ENCODE measurements around the gene PDZK1. TPM values are rescaled to one million over a fixed set of nuclear protein-coding genes. Genes with fewer than 3 reads are reported as not detected.

Gene PDZK1
- total and polyA plus RNA-seq, 2 of the 8 experiments (the other 6 are each of a cell fraction or from before 2014, with no cell fraction given), result 0.17 TPM; not detected in 1

DNA sequence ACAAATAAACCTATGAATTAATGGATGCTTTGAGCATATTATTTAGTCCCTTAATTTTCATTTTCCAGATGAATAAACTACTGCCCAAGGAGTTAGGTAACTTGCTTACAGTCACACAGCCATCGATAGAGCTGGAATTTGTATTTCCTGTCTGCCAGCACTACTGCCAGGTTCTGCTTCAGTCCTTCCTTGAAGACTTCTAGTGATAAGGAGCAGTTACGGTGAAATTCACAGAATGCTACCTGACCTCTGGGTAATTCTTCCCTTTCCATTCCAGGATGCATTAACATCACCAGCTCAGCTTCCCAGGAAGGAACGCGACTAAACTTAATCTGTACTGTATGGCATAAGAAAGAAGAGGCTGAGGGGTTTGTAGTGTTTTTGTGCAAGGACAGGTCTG is 23.3 kb upstream of the PDZK1 start:
- no peak overlapping the region for H2AK5ac ChIP-seq (ENCODE audit: low read depth, low read length)
- H3K4me3 ChIP-seq (ENCODE audit: extremely low read depth in 1 of 4, insufficient read depth in 2 of 4, low read depth in 3 of 4, low read length in 4 of 4), result no peak overlapping the region
- H3K4ac ChIP-seq (replicated peaks; ENCODE audit: insufficient read length, low read depth, low read length), result no peak overlapping the region
- no peaks in the 10 kb centered on the region for H4K20me1 ChIP-seq (replicated peaks in 1 of 2; ENCODE audit: control insufficient read depth in 1 of 2, insufficient read depth in 2 of 2, low read length in 2 of 2)
- FAIRE-seq (no peak), DNase-seq (ENCODE audit: low read depth in 1 of 2, low spot score in 2 of 2) (no peak)
- no peak overlapping the region for H3K56ac ChIP-seq (replicated peaks; ENCODE audit: insufficient read length, low read depth, low read length)
- no peak overlapping the region for H3K9ac ChIP-seq (replicated peaks in 1 of 4; ENCODE audit: extremely low read depth in 1 of 4, low read depth in 3 of 4, low read length in 3 of 4)
- CTCF ChIA-PET (ENCODE audit: partially characterized antibody), result interaction anchor here (0.8 kb wide), 1 partner anchor 9 kb away, joined by 3 read pairs; no protein-coding TSS in a partner anchor
- no peak overlapping the region for H2AFZ ChIP-seq (ENCODE audit: low read length)
- no peak overlapping the region for H2BK15ac ChIP-seq (ENCODE audit: low read length)
- WGBS, 2 experiments (ENCODE audit: extremely low coverage in 1 of 2, insufficient coverage in 1 of 2, insufficient read length in 1 of 2, insufficient replicate concordance in 2 of 2, low coverage in 1 of 2, low lambda C conversion rate in 2 of 2, missing lambda C conversion rate in 1 of 2), result 99% methylated on average over 4 of the region's 4 CpGs; no CpG with 5 or more reads in 1 of the 2 experiments
- H3K27me3 ChIP-seq (replicated peaks in 1 of 4; ENCODE audit: control insufficient read depth in 3 of 4, extremely low read depth in 1 of 4, insufficient read depth in 3 of 4, low read length in 3 of 4), result no peaks in the 10 kb centered on the region
- H3K79me2 ChIP-seq (ENCODE audit: control insufficient read depth in 1 of 2, insufficient read depth in 2 of 2, low read length in 2 of 2), result no peaks in the 10 kb centered on the region
- no peak overlapping the region for H4K91ac ChIP-seq (replicated peaks; ENCODE audit: insufficient read length, low read length)
- no peaks in the 10 kb centered on the region for H3K36me3 ChIP-seq (ENCODE audit: control insufficient read depth in 2 of 4, insufficient read depth in 4 of 4, low read length in 3 of 4)
- H3K23me2 ChIP-seq (ENCODE audit: low read depth, low read length), result no peaks in the 10 kb centered on the region
- H3K14ac ChIP-seq (ENCODE audit: insufficient read length), result no peak overlapping the region
- POLR2A ChIA-PET (ENCODE audit: partially characterized antibody), result interaction anchor here (1.7 kb wide), 1 partner anchor 322 kb away, joined by 3 read pairs; no protein-coding TSS in a partner anchor
- no peak overlapping the region for H3K23ac ChIP-seq (ENCODE audit: insufficient read length)
- H4K8ac ChIP-seq (ENCODE audit: extremely low read depth, insufficient read depth, low read length), result no peak overlapping the region
- no peak overlapping the region for H2BK20ac ChIP-seq (ENCODE audit: low read length)
- H2BK12ac ChIP-seq (ENCODE audit: low read depth, low read length), result no peak overlapping the region
- no peak overlapping the region for H2BK120ac ChIP-seq (replicated peaks; ENCODE audit: low read depth, low read length)
- no peak overlapping the region for H3K4me2 ChIP-seq (ENCODE audit: insufficient read depth in 1 of 2, low read depth in 2 of 2, low read length in 2 of 2)
- TF ChIP-seq CTBP2 (IDR thresholded peaks at IDR 0.05; ENCODE audit: borderline replicate concordance, insufficient read depth, insufficient read length, low read length), result no peak
- no peak for TF ChIP-seq HDAC2 (IDR thresholded peaks at IDR 0.05; ENCODE audit: borderline replicate concordance in 1 of 2, low read depth in 2 of 2, low read length in 2 of 2)
- TF ChIP-seq POLR2A (IDR thresholded peaks at IDR 0.05; ENCODE audit: control extremely low read depth in 1 of 2, low read depth in 2 of 2, low read length in 2 of 2), result no peak
- no peak for TF ChIP-seq USF2 (IDR thresholded peaks at IDR 0.05; ENCODE audit: low read length)
- no peak for TF ChIP-seq SIRT6 (IDR thresholded peaks at IDR 0.05; ENCODE audit: low read length)
- no peak for TF ChIP-seq JUN (IDR thresholded peaks at IDR 0.05; ENCODE audit: low read depth, low read length)
- no peak for TF ChIP-seq EP300 (IDR thresholded peaks at IDR 0.05; ENCODE audit: borderline replicate concordance in 1 of 2, low read depth in 2 of 2, low read length in 2 of 2)
- TF ChIP-seq NRF1 (IDR thresholded peaks at IDR 0.05; ENCODE audit: low read depth, low read length), result no peak
- TF ChIP-seq RFX5 (IDR thresholded peaks at IDR 0.05; ENCODE audit: borderline replicate concordance, low read depth, low read length), result no peak
- TF ChIP-seq HDAC6 (IDR thresholded peaks at IDR 0.05; ENCODE audit: low read depth, low read length), result no peak
- no peak for TF ChIP-seq SUZ12 (IDR thresholded peaks at IDR 0.05; ENCODE audit: low read length)
- no peak overlapping the region for H3K27ac ChIP-seq (ENCODE audit: low read depth, low read length)
- peaks cover 0 to 6% (median 0%) of the 10 kb centered on the region in 4 experiments; a peak in 3 of 7 replicates for H3K4me1 ChIP-seq (replicated peaks in 1 of 4; ENCODE audit: control insufficient read depth in 3 of 4, insufficient read depth in 4 of 4, low read length in 3 of 4)
- no peak overlapping the region for H2BK5ac ChIP-seq (ENCODE audit: low read depth, low read length)
- no peaks in the 10 kb centered on the region for H3K9me3 ChIP-seq (ENCODE audit: insufficient read depth in 2 of 2, low read depth in 1 of 2, low read length in 1 of 2)
- no peak overlapping the region for H4K5ac ChIP-seq (ENCODE audit: insufficient read length, low read depth, low read length)
- no peak overlapping the region for H3K18ac ChIP-seq (ENCODE audit: extremely low read depth, low read length)
- no peaks in the 10 kb centered on the region for H3K79me1 ChIP-seq (ENCODE audit: low read depth, low read length)
